ENCODE results near the gene ZNF397.

DNA sequence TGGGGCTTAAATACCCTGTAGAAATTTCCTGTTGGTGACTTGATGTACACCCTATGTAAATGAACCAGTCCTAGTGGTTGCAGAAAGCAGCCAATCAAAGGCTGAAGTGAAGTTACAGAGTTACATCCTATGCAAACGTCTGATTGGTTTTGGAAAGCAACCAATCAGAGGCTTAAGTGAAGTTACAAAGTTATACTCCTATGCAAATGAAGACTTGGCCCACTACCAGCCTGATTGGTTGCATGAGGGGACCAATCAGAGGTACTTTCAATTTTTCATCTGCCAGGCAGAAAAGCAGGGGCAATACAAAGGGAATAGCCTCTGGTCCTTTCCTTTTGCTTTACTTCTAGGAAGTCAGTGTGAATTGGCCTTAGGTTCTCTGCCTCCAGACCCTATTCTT lies 13.6 kb upstream of the ZNF397 start:
- TF ChIP-seq, protein P1, sequence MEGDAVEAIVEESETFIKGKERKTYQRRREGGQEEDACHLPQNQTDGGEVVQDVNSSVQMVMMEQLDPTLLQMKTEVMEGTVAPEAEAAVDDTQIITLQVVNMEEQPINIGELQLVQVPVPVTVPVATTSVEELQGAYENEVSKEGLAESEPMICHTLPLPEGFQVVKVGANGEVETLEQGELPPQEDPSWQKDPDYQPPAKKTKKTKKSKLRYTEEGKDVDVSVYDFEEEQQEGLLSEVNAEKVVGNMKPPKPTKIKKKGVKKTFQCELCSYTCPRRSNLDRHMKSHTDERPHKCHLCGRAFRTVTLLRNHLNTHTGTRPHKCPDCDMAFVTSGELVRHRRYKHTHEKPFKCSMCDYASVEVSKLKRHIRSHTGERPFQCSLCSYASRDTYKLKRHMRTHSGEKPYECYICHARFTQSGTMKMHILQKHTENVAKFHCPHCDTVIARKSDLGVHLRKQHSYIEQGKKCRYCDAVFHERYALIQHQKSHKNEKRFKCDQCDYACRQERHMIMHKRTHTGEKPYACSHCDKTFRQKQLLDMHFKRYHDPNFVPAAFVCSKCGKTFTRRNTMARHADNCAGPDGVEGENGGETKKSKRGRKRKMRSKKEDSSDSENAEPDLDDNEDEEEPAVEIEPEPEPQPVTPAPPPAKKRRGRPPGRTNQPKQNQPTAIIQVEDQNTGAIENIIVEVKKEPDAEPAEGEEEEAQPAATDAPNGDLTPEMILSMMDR (IDR thresholded peaks at IDR 0.05), result no peak
- no peak for TF ChIP-seq POLR2A (IDR thresholded peaks at IDR 0.05)
